HepG2 (cell line): ENCODE data around the gene CLEC7A. TPM values are rescaled to one million over a fixed set of nuclear protein-coding genes. Genes with fewer than 3 reads are reported as not detected.

Source experiments
- ATAC-seq: fragments of 200-7000 bp; cut with Tn5 transposase; 3 replicates; pipeline ENCODE4 v1.9.1; 2020; ENCODE audit warnings: mild to moderate bottlenecking, moderate library complexity
- BruUV-seq: library from RNA; stranded (reverse); fragments of 400-500 nt; replicated peaks from 2 replicates; lab custom pipeline; 2021; lab: Mats Ljungman, UMichigan
- CTCF ChIA-PET: fragments of 300-600 bp; formaldehyde crosslinking; extraction: SDS; loops from one replicate; lab custom pipeline; 2021; ENCODE audit warnings: low total read pairs, inconsistent platforms, low intra/inter-chr PET ratio; lab: Yijun Ruan, JAX
- POLR2A ChIA-PET: fragments of 350-600 bp; sonication (Branson Sonifier 250); formaldehyde crosslinking; loops from one replicate; lab custom pipeline; 2020; ENCODE audit warnings: antibody characterized with exemption, inconsistent platforms; lab: Yijun Ruan, JAX
- DNase-seq: peaks from one replicate; pipeline ENCODE4 v3.0.0-alpha.2; 2015; ENCODE audit warnings: low spot score
- FAIRE-seq: peaks from 3 replicates; lab custom pipeline; 2011; peaks lifted over from hg19 to GRCh38; lab: Jason Lieb, UNC
- H2AFZ ChIP-seq: one replicate; pipeline ENCODE4 v1.6.1; 2011; ENCODE audit warnings: low read length, inconsistent platforms
- H3K27ac ChIP-seq: fragments of 300-600 bp; 3 replicates; pipeline ENCODE4 v1.8.0; 2011; ENCODE audit warnings: mixed run types, mild to moderate bottlenecking, mixed read lengths, low read length, inconsistent platforms; ENCODE audit not compliant: insufficient read depth; ENCODE audit errors: extremely low read length
- H3K27me3 ChIP-seq, 2 experiments: fragments of 200-600 bp in 1 of 2; 2 replicates in 1 of 2; 3 replicates in 1 of 2; pipeline versions ENCODE4 v1.6.0 to v1.8.0; 2011; ENCODE audit warnings: low read length in 2 of 2, mild to moderate bottlenecking in 2 of 2, moderate library complexity in 2 of 2, inconsistent platforms in 1 of 2; ENCODE audit not compliant: insufficient read depth in 2 of 2, control insufficient read depth in 1 of 2
- H3K36me3 ChIP-seq, 2 experiments: fragments of 200-600 bp in 1 of 2; replicated peaks in 1 of 2; 2 replicates in 1 of 2; 3 replicates in 1 of 2; pipeline versions ENCODE4 v1.5.1 to v1.8.0; 2011; ENCODE audit warnings: low read length in 2 of 2, inconsistent platforms in 1 of 2; ENCODE audit not compliant: insufficient read depth in 2 of 2, control insufficient read depth in 1 of 2
- H3K4me1 ChIP-seq: 2 replicates; pipeline ENCODE4 v1.5.1; 2012; ENCODE audit warnings: low read length, inconsistent platforms; ENCODE audit not compliant: insufficient read depth
- H3K4me2 ChIP-seq: 2 replicates; pipeline ENCODE4 v1.6.0; 2011; ENCODE audit warnings: low read depth, low read length, inconsistent platforms
- H3K4me3 ChIP-seq, 3 experiments: fragments of 200-600 bp in 1 of 3; sonication (generic), shearing (Covaris generic) in 1 of 3; replicated peaks in 1 of 3; 2 replicates each; pipeline ENCODE4 v1.5.1; 2011 to 2016; ENCODE audit warnings: low read length in 3 of 3, inconsistent platforms in 2 of 3, low read depth in 2 of 3, mild to moderate bottlenecking in 2 of 3, control low read depth in 1 of 3, mixed read lengths in 1 of 3; ENCODE audit not compliant: insufficient read depth in 1 of 3
- H3K79me2 ChIP-seq: one replicate; pipeline ENCODE4 v1.6.1; 2011; ENCODE audit warnings: low read length, inconsistent platforms; ENCODE audit not compliant: insufficient read depth
- H3K9ac ChIP-seq: 2 replicates; pipeline ENCODE4 v1.6.0; 2011; ENCODE audit warnings: mild to moderate bottlenecking, low read depth, low read length, inconsistent platforms; ENCODE audit not compliant: insufficient read depth
- H3K9me3 ChIP-seq: 2 replicates; pipeline ENCODE4 v1.5.1; 2012; ENCODE audit warnings: mild to moderate bottlenecking, low read length
- H4K20me1 ChIP-seq: 2 replicates; pipeline ENCODE4 v1.6.0; 2011; ENCODE audit warnings: inconsistent platforms, mild to moderate bottlenecking, low read length, moderate library complexity; ENCODE audit not compliant: insufficient read depth
- IKZF5 ChIP-seq: IDR thresholded peaks from 2 replicates; pipeline ENCODE4 v1.6.1; 2018; ENCODE audit warnings: missing genetic modification reagents, mild to moderate bottlenecking, missing compliant biosample characterization
- JUND ChIP-seq: sonication (generic); formaldehyde crosslinking; IDR thresholded peaks from 2 replicates; pipeline ENCODE4 v1.8.0; 2022; ENCODE audit warnings: mild to moderate bottlenecking, missing genetic modification reagents
- KMT2A ChIP-seq: sonication (generic); formaldehyde crosslinking; IDR thresholded peaks from 2 replicates; pipeline ENCODE4 v1.4.0; 2020; ENCODE audit warnings: missing genetic modification reagents
- LRRFIP1 ChIP-seq: sonication (generic); formaldehyde crosslinking; conservative IDR thresholded peaks from 2 replicates; pipeline ENCODE4 v1.4.0; 2020; ENCODE audit warnings: missing genetic modification reagents
- PRDM10 ChIP-seq: sonication (generic); formaldehyde crosslinking; IDR thresholded peaks from 2 replicates; pipeline ENCODE4 v1.4.0; 2020; ENCODE audit warnings: low read depth, missing genetic modification reagents
- ZBTB3 ChIP-seq: sonication (generic); formaldehyde crosslinking; IDR thresholded peaks from 2 replicates; pipeline ENCODE4 v1.4.0; 2020; ENCODE audit warnings: low read depth, mild to moderate bottlenecking, moderate library complexity, missing genetic modification reagents, borderline replicate concordance
- ZFP36L1 ChIP-seq: sonication (generic); formaldehyde crosslinking; IDR thresholded peaks from 2 replicates; pipeline ENCODE4 v1.8.0; 2022; ENCODE audit warnings: mild to moderate bottlenecking, missing genetic modification reagents, moderate library complexity
- WGBS: methylation state at CpG from one replicate; pipeline ENCODE4 v1.1.6; 2017; ENCODE audit warnings: low lambda C conversion rate; 5-methylcytosine and 5-hydroxymethylcytosine counted together
- in situ Hi-C: cut with HindIII; loops from 2 replicates; pipeline ENCODE4 v1.10.0; 2017; ENCODE audit warnings: low pct_unique_long_range_greater_than_20kb; ENCODE audit not compliant: extremely low pct_ligation_motif_present
- intact Hi-C: fragments of 100-400 bp; cut with micrococcal nuclease; formaldehyde crosslinking; loops from one replicate; pipeline ENCODE4 v1.10.0; 2022; ENCODE audit not compliant: unreplicated experiment
- polyA plus RNA-seq, 8 experiments: library from polyadenylated mRNA; depleted of rRNA in 3 of 8; stranded (reverse) in 7 of 8; unstranded in 1 of 8; fragments of >200 nt; fragmentation: Illumina TruSeq in 4 of 8; extraction: Trizol in 4 of 8; gene quantifications; 2 replicates each; pipeline versions ENCODE4 v1.2.1 to v1.2.3, GENCODE V29; 2011 to 2016; ENCODE audit warnings: low read depth in 4 of 8, missing spikeins in 1 of 8, mixed read lengths in 1 of 8; ENCODE audit not compliant: insufficient read depth in 1 of 8
- total RNA-seq, 5 experiments: library from RNA; depleted of rRNA; stranded (reverse); fragments of >200 nt; fragmentation: Illumina TruSeq; extraction: Trizol; gene quantifications; 2 replicates each; pipeline ENCODE4 v1.2.3, GENCODE V29; 2016; ENCODE audit warnings: low read depth in 1 of 5

The CLEC7A gene
- total and polyA plus RNA-seq, 2 of the 13 experiments (the other 11 are each of a cell fraction or from before 2014, with no cell fraction given): not detected

- Histone ChIP-seq H3K4me1 (no peaks in the 10 kb centered on the region), H3K27me3 (peaks cover 2 to 4% of the 10 kb centered on the region in 2 experiments; a peak in 1 of 5 replicates), H3K9ac (no peak overlapping the region), H2AFZ (no peak overlapping the region), H3K4me2 (no peak overlapping the region), H3K4me3 (no peak overlapping the region), H3K9me3 (no peaks in the 10 kb centered on the region), H3K36me3 (no peaks in the 10 kb centered on the region), H3K79me2 (no peaks in the 10 kb centered on the region), H4K20me1 (no peaks in the 10 kb centered on the region), H3K27ac (no peak overlapping the region)
- no TSS peak for BruUV-seq
- WGBS: 5% methylated on average over 4 of the region's 4 CpGs
- POLR2A ChIA-PET: no interaction called here
- DNase-seq: no peak
- CTCF ChIA-PET: no interaction called here
- no peak for ATAC-seq
- intact Hi-C loops (no loop called here), in situ Hi-C loops (no loop called here)
- FAIRE-seq: no peak
- TF ChIP-seq IKZF5 (CRISPR knock-in tag) (no peak), ZFP36L1 (CRISPR knock-in tag) (no peak), JUND (CRISPR knock-in tag) (no peak), KMT2A (no peak), ZBTB3 (no peak), LRRFIP1 (no peak), PRDM10 (no peak)
These were observed 60.9 kb downstream of the CLEC7A start for GRCh38 chr12:10069099-10069498.
